ENCODE measurements around the gene BMAL2. TPM values are rescaled to one million over a fixed set of nuclear protein-coding genes. Genes with fewer than 3 reads are reported as not detected.

Gene BMAL2
- total RNA-seq, 4 donors from 2014 or later: 0.10 to 0.97 (median 0.30) TPM

- ATAC-seq (no peak), DNase-seq (no peak)
- intact Hi-C loops (cut with DNase I; ENCODE audit: low total_unique reads): no loop called here
- H3K4me1 ChIP-seq: peaks cover 5 to 6% of the 10 kb centered on the region in 2 donors
- H3K9me3 ChIP-seq: no peaks in the 10 kb centered on the region
- peaks cover 0 to 2% of the 10 kb centered on the region in 2 donors for H3K36me3 ChIP-seq
- H3K4me3 ChIP-seq: peak overlapping the region in 2 of 4 donors; percentile 53 to 60
- TF ChIP-seq CTCF (IDR thresholded peaks at IDR 0.05 in 4 of 5, conservative IDR thresholded peaks at IDR 0.05 in 1 of 5) (no peak), POLR2A (IDR thresholded peaks at IDR 0.05) (no peak)
- in situ Hi-C loops (cut with MboI; ENCODE audit: low sequenced_read_pairs in 4 of 4): no loop called here
- peaks cover 22 to 44% (median 24%) of the 10 kb centered on the region in 3 donors for H3K27me3 ChIP-seq
- H3K27ac ChIP-seq: no peak overlapping the region
These were observed 710 bp upstream of the BMAL2 start for GRCh38 chr12:27331927-27332324.

GRCh38 chr12:27332407-27332713 lies 276 bp upstream of the BMAL2 start:
- H3K27ac ChIP-seq: no peak overlapping the region
- intact Hi-C loops (cut with DNase I; ENCODE audit: low total_unique reads) (no loop called here), in situ Hi-C loops (cut with MboI; ENCODE audit: low sequenced_read_pairs in 4 of 4) (no loop called here)
- H3K36me3 ChIP-seq: no peaks in the 10 kb centered on the region
- TF ChIP-seq CTCF (IDR thresholded peaks at IDR 0.05 in 4 of 5, conservative IDR thresholded peaks at IDR 0.05 in 1 of 5) (no peak), POLR2A (IDR thresholded peaks at IDR 0.05) (no peak)
- H3K9me3 ChIP-seq: no peaks in the 10 kb centered on the region
- no peak for DNase-seq
- H3K27me3 ChIP-seq: peaks cover 22 to 44% (median 24%) of the 10 kb centered on the region in 3 donors
- peaks cover 5 to 6% of the 10 kb centered on the region in 2 donors for H3K4me1 ChIP-seq
- ATAC-seq: peak in 1 of 2 donors; percentile 11
- H3K4me3 ChIP-seq: peak overlapping the region; percentile 53 to 70 (median 56)

- intact Hi-C loops (cut with DNase I; ENCODE audit: low total_unique reads): no loop called here
These were observed 870 bp downstream of the BMAL2 start for GRCh38 chr12:27333403-27334009.

GRCh38 chr12:27334042-27334720 lies 1.5 kb downstream of the BMAL2 start:
- peak overlapping the region in 1 of 4 donors; percentile 70 for H3K4me3 ChIP-seq
- no peaks in the 10 kb centered on the region for H3K9me3 ChIP-seq
- ATAC-seq (no peak), DNase-seq (no peak)
- peaks cover 21 to 44% (median 24%) of the 10 kb centered on the region in 3 donors for H3K27me3 ChIP-seq
- in situ Hi-C loops (cut with MboI; ENCODE audit: low sequenced_read_pairs in 4 of 4): no loop called here
- TF ChIP-seq POLR2A (IDR thresholded peaks at IDR 0.05): no peak
- TF ChIP-seq CTCF (IDR thresholded peaks at IDR 0.05 in 4 of 5, conservative IDR thresholded peaks at IDR 0.05 in 1 of 5): no peak
- peaks cover 5 to 6% of the 10 kb centered on the region in 2 donors for H3K4me1 ChIP-seq
- intact Hi-C loops (cut with DNase I; ENCODE audit: low total_unique reads): no loop called here
- no peak overlapping the region for H3K27ac ChIP-seq
- no peaks in the 10 kb centered on the region for H3K36me3 ChIP-seq

More at GRCh38 chr12:27333403-27334009, 870 bp downstream of the BMAL2 start:
- Histone ChIP-seq H3K27ac (no peak overlapping the region), H3K9me3 (no peaks in the 10 kb centered on the region), H3K4me3 (peak overlapping the region; percentile 53 to 70 (median 56)), H3K27me3 (peaks cover 22 to 44% (median 24%) of the 10 kb centered on the region in 3 donors), H3K4me1 (peaks cover 5 to 6% of the 10 kb centered on the region in 2 donors), H3K36me3 (no peaks in the 10 kb centered on the region)
- ATAC-seq (no peak), DNase-seq (no peak)
- in situ Hi-C loops (cut with MboI; ENCODE audit: low sequenced_read_pairs in 4 of 4): no loop called here
- no peak for TF ChIP-seq POLR2A (IDR thresholded peaks at IDR 0.05)
- TF ChIP-seq CTCF (IDR thresholded peaks at IDR 0.05 in 4 of 5, conservative IDR thresholded peaks at IDR 0.05 in 1 of 5): no peak

Measured in gastrocnemius medialis (tissue), 4 donors.